Stimulated activated CD8-positive, alpha-beta memory T cell treated with anti-CD3 and anti-CD28 coated beads, Interleukin-4, amount 100 ng/mL, for 4 hours (primary cell): ENCODE results near the gene MYT1.

ENCODE experiments used
- DNase-seq, 2 donors: peaks; one replicate each; pipeline ENCODE4 v3.0.0-alpha.2; 2020; ENCODE audit warnings: low read depth in 2 of 2, low spot score in 1 of 2

Gene MYT1

GRCh38 chr20:64139199-64140060, 24.8 kb upstream of the MYT1 start:
- DNase-seq, result no peak

GRCh38 chr20:64140061-64140931, 24.0 kb upstream of the MYT1 start:
- no peak for DNase-seq

GRCh38 chr20:64140956-64141355, 23.3 kb upstream of the MYT1 start:
- no peak for DNase-seq

GRCh38 chr20:64142590-64142989, 21.7 kb upstream of the MYT1 start:
- no peak for DNase-seq

GRCh38 chr20:64143018-64143801, 21.0 kb upstream of the MYT1 start:
- no peak for DNase-seq

- DNase-seq, result no peak
Measured at GRCh38 chr20:64144144-64144912, 19.9 kb upstream of the MYT1 start.

GRCh38 chr20:64145458-64146300, 18.6 kb upstream of the MYT1 start:
- DNase-seq, result no peak

- no peak for DNase-seq
Measured at GRCh38 chr20:64146301-64146935, 17.8 kb upstream of the MYT1 start.

- DNase-seq, result no peak
Measured at GRCh38 chr20:64146936-64147477, 17.2 kb upstream of the MYT1 start.

GRCh38 chr20:64148581-64148980, 15.7 kb upstream of the MYT1 start:
- no peak for DNase-seq

- DNase-seq, result no peak
Measured at GRCh38 chr20:64149141-64149540, 15.1 kb upstream of the MYT1 start.

- no peak for DNase-seq
Measured at GRCh38 chr20:64149809-64150560, 14.3 kb upstream of the MYT1 start.

- no peak for DNase-seq
Measured at GRCh38 chr20:64150756-64151632, 13.3 kb upstream of the MYT1 start.

GRCh38 chr20:64151633-64152530, 12.4 kb upstream of the MYT1 start:
- DNase-seq, result no peak

- no peak for DNase-seq
Measured at GRCh38 chr20:64152906-64153305, 11.3 kb upstream of the MYT1 start.

GRCh38 chr20:64153410-64153809, 10.8 kb upstream of the MYT1 start:
- DNase-seq, result no peak
